CD4-positive, alpha-beta T cell (primary cell): ENCODE data around the gene NCDN. TPM values are rescaled to one million over a fixed set of nuclear protein-coding genes. Genes with fewer than 3 reads are reported as not detected.
"Not testable (repeated sequence)": the region's sequence is repeated elsewhere in the genome, so short reads cannot be mapped to it uniquely, and the experiment has no call there.

ENCODE experiments used
- ATAC-seq: fragments of 200-7000 bp; cut with Tn5 transposase; one replicate; pipeline ENCODE4 v1.10.0; 2022; ENCODE audit warnings: mild to moderate bottlenecking; ENCODE audit not compliant: poor library complexity
- CTCF ChIA-PET: fragments of 350-600 bp; sonication (Branson Sonifier 250); formaldehyde crosslinking; loops from one replicate; lab custom pipeline; 2021; ENCODE audit warnings: antibody characterized with exemption, inconsistent platforms; lab: Charles Lee
- POLR2A ChIA-PET: fragments of 350-600 bp; sonication (Branson Sonifier 250); formaldehyde crosslinking; loops from one replicate; lab custom pipeline; 2021; ENCODE audit warnings: antibody characterized with exemption, inconsistent platforms; lab: Charles Lee
- DNase-seq, 14 experiments: peaks; one replicate each; pipeline ENCODE4 v3.0.0-alpha.2; 2013 to 2020; ENCODE audit warnings: mixed read lengths in 2 of 14
- H3K27ac ChIP-seq, 2 donors: one replicate each; pipeline versions ENCODE4 v1.5.1 to v1.7.0; 2013; ENCODE audit warnings: low read length in 2 of 2, low read depth in 1 of 2, mild to moderate bottlenecking in 1 of 2
- H3K27me3 ChIP-seq, 2 experiments: 1 replicate in 1 of 2; 2 replicates in 1 of 2; pipeline versions ENCODE4 v1.6.1 to v1.7.0; 2013; ENCODE audit warnings: low read length in 2 of 2, control low read depth in 1 of 2, mild to moderate bottlenecking in 1 of 2, moderate library complexity in 1 of 2; ENCODE audit not compliant: insufficient read depth in 2 of 2, control insufficient read depth in 1 of 2
- H3K36me3 ChIP-seq: one replicate; pipeline ENCODE4 v1.6.1; 2013; ENCODE audit warnings: low read length, control low read depth; ENCODE audit not compliant: insufficient read depth
- H3K4me1 ChIP-seq: one replicate; pipeline ENCODE4 v1.6.1; 2013; ENCODE audit warnings: low read length, control low read depth; ENCODE audit not compliant: insufficient read depth
- H3K4me3 ChIP-seq: one replicate; pipeline ENCODE4 v1.5.1; 2013; ENCODE audit warnings: mild to moderate bottlenecking, low read length, moderate library complexity
- H3K9me3 ChIP-seq, 2 experiments: 1 replicate in 1 of 2; 2 replicates in 1 of 2; pipeline versions ENCODE4 v1.6.1 to v1.7.0; 2013; ENCODE audit warnings: low read length in 2 of 2, mild to moderate bottlenecking in 2 of 2, control low read depth in 1 of 2, moderate library complexity in 1 of 2; ENCODE audit not compliant: control insufficient read depth in 1 of 2, insufficient read depth in 1 of 2
- H3K27ac Mint-ChIP-seq: one replicate; pipeline ENCODE4 v1.8.0; 2020; ENCODE audit warnings: mixed read lengths
- H3K27me3 Mint-ChIP-seq: one replicate; pipeline ENCODE4 v1.8.0; 2021; ENCODE audit warnings: mixed read lengths
- H3K36me3 Mint-ChIP-seq: one replicate; pipeline ENCODE4 v1.8.0; 2021; ENCODE audit warnings: low read depth, mixed read lengths
- H3K4me1 Mint-ChIP-seq: one replicate; pipeline ENCODE4 v1.8.0; 2021; ENCODE audit warnings: low read depth, mixed read lengths
- H3K4me3 Mint-ChIP-seq: one replicate; pipeline ENCODE4 v1.8.0; 2020; ENCODE audit warnings: mild to moderate bottlenecking, mixed read lengths
- H3K9me3 Mint-ChIP-seq: one replicate; pipeline ENCODE4 v1.8.0; 2020; ENCODE audit warnings: mixed read lengths
- CTCF ChIP-seq: fragments of 200-600 bp; IDR thresholded peaks from one replicate; pipeline ENCODE4 v1.8.0; 2022; ENCODE audit warnings: antibody characterized with exemption, mild to moderate bottlenecking
- intact Hi-C, 2 experiments: fragments of 100-400 bp; cut with DNase I in 1 of 2; cut with micrococcal nuclease in 1 of 2; formaldehyde crosslinking; loops; one replicate each; pipeline versions ENCODE4 v1.15.1 to v1.9.0; 2023 to 2025; cut with DNase I, micrococcal nuclease
- total RNA-seq, 174 experiments: library from RNA in 2 of 174; stranded (reverse) in 2 of 174; gene quantifications; one replicate each; pipeline ENCODE4 v1.2.3 and lab custom pipeline; 2021 to 2026

NCDN gene
- total RNA-seq, 2 experiments from 2014 or later = 12.8 to 14.2 TPM

GRCh38 chr1:35580949-35581388 is 23.4 kb downstream of the NCDN start:
- no peaks in the 10 kb centered on the region for H3K9me3 Mint-ChIP-seq
- CTCF ChIA-PET = interaction anchor here (0.6 to 0.8 kb wide), 2 partner anchors 12 to 110 kb away, joined by 3 read pairs; no protein-coding TSS in a partner anchor
- no peak overlapping the region for H3K4me3 ChIP-seq

GRCh38 chr1:35581621-35582020 is 24.0 kb downstream of the NCDN start:
- H3K9me3 ChIP-seq, CTCF ChIA-PET, H3K27ac Mint-ChIP-seq, intact Hi-C loops, DNase-seq, H3K36me3 Mint-ChIP-seq, H3K36me3 ChIP-seq, H3K4me3 ChIP-seq, H3K9me3 Mint-ChIP-seq, ATAC-seq, H3K27me3 ChIP-seq, H3K4me3 Mint-ChIP-seq, H3K27ac ChIP-seq, H3K27me3 Mint-ChIP-seq: not testable (repeated sequence)
- H3K4me1 Mint-ChIP-seq = peaks cover 11% of the 10 kb centered on the region
- POLR2A ChIA-PET = interaction anchor here (0.9 to 1.1 kb wide), 2 partner anchors 10 to 188 kb away, joined by 3 read pairs; partner anchors contain the start of gene CLSPN
- peaks cover 20% of the 10 kb centered on the region for H3K4me1 ChIP-seq

More at GRCh38 chr1:35580949-35581388, 23.4 kb downstream of the NCDN start:
- no peaks in the 10 kb centered on the region for H3K36me3 ChIP-seq
- H3K27me3 ChIP-seq = no peaks in the 10 kb centered on the region
- no peak for DNase-seq
- peaks cover 18% of the 10 kb centered on the region for H3K4me1 Mint-ChIP-seq
- POLR2A ChIA-PET = interaction anchor here (0.9 to 1.1 kb wide), 2 partner anchors 10 to 189 kb away, joined by 3 read pairs; partner anchors contain the start of gene CLSPN
- no peaks in the 10 kb centered on the region for H3K27me3 Mint-ChIP-seq
- H3K36me3 Mint-ChIP-seq = no peaks in the 10 kb centered on the region
- no peaks in the 10 kb centered on the region for H3K9me3 ChIP-seq
- no peak overlapping the region for H3K27ac Mint-ChIP-seq
- peaks cover 26% of the 10 kb centered on the region for H3K4me1 ChIP-seq
- no peak for ATAC-seq
- intact Hi-C loops = no loop called here
- H3K4me3 Mint-ChIP-seq = no peak overlapping the region
- H3K27ac ChIP-seq = no peak overlapping the region
- TF ChIP-seq CTCF = no peak

GRCh38 chr1:35585281-35585680 is 27.7 kb downstream of the NCDN start:
- H3K9me3 Mint-ChIP-seq = no peaks in the 10 kb centered on the region
- intact Hi-C loops = no loop called here
- DNase-seq = no peak
- CTCF ChIA-PET = interaction anchor here (0.6 to 1.0 kb wide), 2 partner anchors 17 to 294 kb away, joined by 3 read pairs; no protein-coding TSS in a partner anchor
- H3K4me3 ChIP-seq = no peak overlapping the region
- no peaks in the 10 kb centered on the region for H3K4me1 Mint-ChIP-seq
- peaks cover 2% of the 10 kb centered on the region for H3K4me1 ChIP-seq
- POLR2A ChIA-PET = no interaction called here
- H3K27ac Mint-ChIP-seq = no peak overlapping the region
- H3K27ac ChIP-seq = no peak overlapping the region
- no peaks in the 10 kb centered on the region for H3K9me3 ChIP-seq
- TF ChIP-seq CTCF = no peak
- no peaks in the 10 kb centered on the region for H3K27me3 Mint-ChIP-seq
- no peaks in the 10 kb centered on the region for H3K27me3 ChIP-seq
- H3K4me3 Mint-ChIP-seq = no peak overlapping the region
- H3K36me3 Mint-ChIP-seq = no peaks in the 10 kb centered on the region
- no peak for ATAC-seq
- H3K36me3 ChIP-seq = peaks cover 1% of the 10 kb centered on the region

- H3K36me3 Mint-ChIP-seq, DNase-seq, H3K27me3 ChIP-seq, ATAC-seq, H3K36me3 ChIP-seq, H3K27ac Mint-ChIP-seq, H3K9me3 ChIP-seq, H3K4me1 ChIP-seq, H3K4me3 Mint-ChIP-seq, H3K4me1 Mint-ChIP-seq, POLR2A ChIA-PET, H3K4me3 ChIP-seq, H3K9me3 Mint-ChIP-seq, H3K27ac ChIP-seq, H3K27me3 Mint-ChIP-seq, intact Hi-C loops: not testable (repeated sequence)
- CTCF ChIA-PET = interaction anchor here (0.6 kb wide), 1 partner anchor 295 kb away, joined by 3 read pairs; no protein-coding TSS in a partner anchor
Observed at GRCh38 chr1:35585805-35586204, 28.2 kb downstream of the NCDN start.
